ENCODE measurements around the gene PHC3.
"Not testable (repeated sequence)": the region's sequence is repeated elsewhere in the genome, so short reads cannot be mapped to it uniquely, and the experiment has no call there.

The PHC3 gene

GRCh38 chr3:170207717-170208116, 26.2 kb upstream of the PHC3 start:
- peaks cover 7% of the 10 kb centered on the region for H3K9me3 ChIP-seq (ENCODE audit: control insufficient read depth, low read length)
- no peaks in the 10 kb centered on the region for H3K36me3 ChIP-seq (ENCODE audit: control insufficient read depth, insufficient read depth, low read length)
- H3K4me1 ChIP-seq (ENCODE audit: control insufficient read depth, insufficient read depth, low read length, poor library complexity, severe bottlenecking), result peaks cover 9% of the 10 kb centered on the region
- no peak overlapping the region for H3K27ac ChIP-seq (ENCODE audit: low read depth, low read length, severe bottlenecking)
- WGBS, 2 experiments (ENCODE audit: insufficient coverage in 2 of 2), result 78 to 82% methylated on average over 5 of the region's 6 CpGs
- no peak overlapping the region for H3K4me3 ChIP-seq (ENCODE audit: extremely low read depth, insufficient read depth, low read length, poor library complexity, severe bottlenecking)

GRCh38 chr3:170206164-170206762, 24.7 kb upstream of the PHC3 start:
- H3K9me3 ChIP-seq (ENCODE audit: control insufficient read depth, low read length); H3K27ac ChIP-seq (ENCODE audit: low read depth, low read length, severe bottlenecking); H3K4me1 ChIP-seq (ENCODE audit: control insufficient read depth, insufficient read depth, low read length, poor library complexity, severe bottlenecking); H3K36me3 ChIP-seq (ENCODE audit: control insufficient read depth, insufficient read depth, low read length); H3K4me3 ChIP-seq (ENCODE audit: extremely low read depth, insufficient read depth, low read length, poor library complexity, severe bottlenecking): not testable (repeated sequence)
- 96 to 97% methylated on average over 7 of the region's 11 CpGs for WGBS, 2 experiments (ENCODE audit: insufficient coverage in 2 of 2)

- Histone ChIP-seq H3K36me3 (ENCODE audit: control insufficient read depth, insufficient read depth, low read length) (no peaks in the 10 kb centered on the region), H3K4me3 (ENCODE audit: extremely low read depth, insufficient read depth, low read length, poor library complexity, severe bottlenecking) (no peak overlapping the region), H3K4me1 (ENCODE audit: control insufficient read depth, insufficient read depth, low read length, poor library complexity, severe bottlenecking) (peaks cover 9% of the 10 kb centered on the region), H3K27ac (ENCODE audit: low read depth, low read length, severe bottlenecking) (no peak overlapping the region), H3K9me3 (ENCODE audit: control insufficient read depth, low read length) (no peaks in the 10 kb centered on the region)
- WGBS, 2 experiments (ENCODE audit: insufficient coverage in 2 of 2), result no CpG with 5 or more reads among the region's 2 CpGs
These were observed 23.8 kb upstream of the PHC3 start for GRCh38 chr3:170205302-170205701.

GRCh38 chr3:170204509-170204908, 23.0 kb upstream of the PHC3 start:
- Histone ChIP-seq H3K4me1 (ENCODE audit: control insufficient read depth, insufficient read depth, low read length, poor library complexity, severe bottlenecking) (peaks cover 9% of the 10 kb centered on the region), H3K9me3 (ENCODE audit: control insufficient read depth, low read length) (no peaks in the 10 kb centered on the region), H3K27ac (ENCODE audit: low read depth, low read length, severe bottlenecking) (no peak overlapping the region), H3K4me3 (ENCODE audit: extremely low read depth, insufficient read depth, low read length, poor library complexity, severe bottlenecking) (no peak overlapping the region), H3K36me3 (ENCODE audit: control insufficient read depth, insufficient read depth, low read length) (no peaks in the 10 kb centered on the region)
- WGBS, 2 experiments (ENCODE audit: insufficient coverage in 2 of 2), result 75 to 100% methylated on average over 4 to 5 of the region's 10 CpGs

- 53 to 94% methylated on average over 2 of the region's 3 CpGs for WGBS, 2 experiments (ENCODE audit: insufficient coverage in 2 of 2)
These were observed 22.5 kb upstream of the PHC3 start for GRCh38 chr3:170204023-170204472.

GRCh38 chr3:170203457-170203856, 21.9 kb upstream of the PHC3 start:
- no peak overlapping the region for H3K27ac ChIP-seq (ENCODE audit: low read depth, low read length, severe bottlenecking)
- WGBS, 2 experiments (ENCODE audit: insufficient coverage in 2 of 2), result 88% methylated on average over 3 of the region's 4 CpGs; no CpG with 5 or more reads in 1 of the 2 experiments
- H3K4me3 ChIP-seq (ENCODE audit: extremely low read depth, insufficient read depth, low read length, poor library complexity, severe bottlenecking), result no peak overlapping the region
- H3K4me1 ChIP-seq (ENCODE audit: control insufficient read depth, insufficient read depth, low read length, poor library complexity, severe bottlenecking), result peaks cover 9% of the 10 kb centered on the region
- no peaks in the 10 kb centered on the region for H3K36me3 ChIP-seq (ENCODE audit: control insufficient read depth, insufficient read depth, low read length)
- no peaks in the 10 kb centered on the region for H3K9me3 ChIP-seq (ENCODE audit: control insufficient read depth, low read length)

More at GRCh38 chr3:170204023-170204472, 22.5 kb upstream of the PHC3 start:
- Histone ChIP-seq H3K4me3 (ENCODE audit: extremely low read depth, insufficient read depth, low read length, poor library complexity, severe bottlenecking) (no peak overlapping the region), H3K27ac (ENCODE audit: low read depth, low read length, severe bottlenecking) (no peak overlapping the region), H3K9me3 (ENCODE audit: control insufficient read depth, low read length) (no peaks in the 10 kb centered on the region), H3K4me1 (ENCODE audit: control insufficient read depth, insufficient read depth, low read length, poor library complexity, severe bottlenecking) (peaks cover 9% of the 10 kb centered on the region), H3K36me3 (ENCODE audit: control insufficient read depth, insufficient read depth, low read length) (no peaks in the 10 kb centered on the region)

GRCh38 chr3:170201527-170201926, 20.0 kb upstream of the PHC3 start:
- Histone ChIP-seq H3K4me1 (ENCODE audit: control insufficient read depth, insufficient read depth, low read length, poor library complexity, severe bottlenecking) (peaks cover 9% of the 10 kb centered on the region), H3K9me3 (ENCODE audit: control insufficient read depth, low read length) (no peaks in the 10 kb centered on the region), H3K36me3 (ENCODE audit: control insufficient read depth, insufficient read depth, low read length) (no peaks in the 10 kb centered on the region), H3K4me3 (ENCODE audit: extremely low read depth, insufficient read depth, low read length, poor library complexity, severe bottlenecking) (no peak overlapping the region), H3K27ac (ENCODE audit: low read depth, low read length, severe bottlenecking) (no peak overlapping the region)
- 96 to 100% methylated on average over 2 to 3 of the region's 5 CpGs for WGBS, 2 experiments (ENCODE audit: insufficient coverage in 2 of 2)

GRCh38 chr3:170200987-170201386, 19.5 kb upstream of the PHC3 start:
- Histone ChIP-seq H3K9me3 (ENCODE audit: control insufficient read depth, low read length) (no peaks in the 10 kb centered on the region), H3K36me3 (ENCODE audit: control insufficient read depth, insufficient read depth, low read length) (no peaks in the 10 kb centered on the region), H3K4me3 (ENCODE audit: extremely low read depth, insufficient read depth, low read length, poor library complexity, severe bottlenecking) (no peak overlapping the region), H3K4me1 (ENCODE audit: control insufficient read depth, insufficient read depth, low read length, poor library complexity, severe bottlenecking) (peaks cover 9% of the 10 kb centered on the region), H3K27ac (ENCODE audit: low read depth, low read length, severe bottlenecking) (no peak overlapping the region)

- WGBS, 2 experiments (ENCODE audit: insufficient coverage in 2 of 2), result 100% methylated on average over 1 of the region's 3 CpGs
- no peaks in the 10 kb centered on the region for H3K36me3 ChIP-seq (ENCODE audit: control insufficient read depth, insufficient read depth, low read length)
- H3K9me3 ChIP-seq (ENCODE audit: control insufficient read depth, low read length), result no peaks in the 10 kb centered on the region
- no peaks in the 10 kb centered on the region for H3K4me1 ChIP-seq (ENCODE audit: control insufficient read depth, insufficient read depth, low read length, poor library complexity, severe bottlenecking)
- H3K4me3 ChIP-seq (ENCODE audit: extremely low read depth, insufficient read depth, low read length, poor library complexity, severe bottlenecking), result no peak overlapping the region
- no peak overlapping the region for H3K27ac ChIP-seq (ENCODE audit: low read depth, low read length, severe bottlenecking)
These were observed 15.3 kb upstream of the PHC3 start for GRCh38 chr3:170196833-170197232.

GRCh38 chr3:170195759-170196158, 14.2 kb upstream of the PHC3 start:
- H3K9me3 ChIP-seq (ENCODE audit: control insufficient read depth, low read length); H3K4me1 ChIP-seq (ENCODE audit: control insufficient read depth, insufficient read depth, low read length, poor library complexity, severe bottlenecking); H3K36me3 ChIP-seq (ENCODE audit: control insufficient read depth, insufficient read depth, low read length); H3K4me3 ChIP-seq (ENCODE audit: extremely low read depth, insufficient read depth, low read length, poor library complexity, severe bottlenecking); H3K27ac ChIP-seq (ENCODE audit: low read depth, low read length, severe bottlenecking): not testable (repeated sequence)
- no CpG with 5 or more reads among the region's 3 CpGs for WGBS, 2 experiments (ENCODE audit: insufficient coverage in 2 of 2)

- Histone ChIP-seq H3K36me3 (ENCODE audit: control insufficient read depth, insufficient read depth, low read length) (no peaks in the 10 kb centered on the region), H3K4me3 (ENCODE audit: extremely low read depth, insufficient read depth, low read length, poor library complexity, severe bottlenecking) (no peak overlapping the region), H3K4me1 (ENCODE audit: control insufficient read depth, insufficient read depth, low read length, poor library complexity, severe bottlenecking) (peaks cover 7% of the 10 kb centered on the region), H3K27ac (ENCODE audit: low read depth, low read length, severe bottlenecking) (no peak overlapping the region), H3K9me3 (ENCODE audit: control insufficient read depth, low read length) (no peaks in the 10 kb centered on the region)
- 92 to 93% methylated on average over 4 of the region's 4 CpGs for WGBS, 2 experiments (ENCODE audit: insufficient coverage in 2 of 2)
These were observed 8.1 kb upstream of the PHC3 start for GRCh38 chr3:170189398-170190256.
